Mammary epithelial cell (primary cell): ENCODE data around the gene MAST4.

Experiments used
- EZH2 ChIP-seq: IDR thresholded peaks from 2 replicates; pipeline ENCODE4 v1.6.1; 2012; ENCODE audit warnings: low read length, inconsistent platforms, borderline replicate concordance
- TF ChIP-seq, protein P1 (sequence below), 2 donors: IDR thresholded peaks in 1 of 2; conservative IDR thresholded peaks in 1 of 2; 2 replicates each; pipeline ENCODE4 v1.5.1; 2011 to 2012; ENCODE audit warnings: inconsistent platforms in 2 of 2, low read length in 2 of 2, mild to moderate bottlenecking in 2 of 2, control low read depth in 1 of 2, low read depth in 1 of 2; ENCODE audit not compliant: insufficient read depth in 1 of 2; ENCODE audit errors: extremely low read depth in 1 of 2

DNA sequence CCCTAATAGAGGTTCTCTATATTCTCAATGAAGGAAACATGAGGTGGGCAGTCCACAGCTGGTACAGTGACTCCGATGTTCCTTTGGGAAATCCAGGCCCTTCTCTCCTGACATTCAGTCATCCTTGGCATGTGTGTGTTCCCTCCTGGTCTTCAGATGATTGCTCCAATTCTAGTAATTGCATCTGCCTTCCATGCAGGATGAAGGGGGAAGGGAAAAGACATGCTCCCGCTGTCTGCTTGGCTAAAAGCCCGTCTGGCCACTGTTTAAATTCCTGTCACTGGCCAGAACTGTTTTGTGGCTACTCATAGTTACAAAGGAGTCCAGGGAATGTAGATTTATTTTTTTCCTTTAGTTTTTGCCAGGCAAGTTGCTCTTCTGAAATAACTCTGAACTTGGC is 65.0 kb downstream of the MAST4 start:
- TF ChIP-seq, protein P1, sequence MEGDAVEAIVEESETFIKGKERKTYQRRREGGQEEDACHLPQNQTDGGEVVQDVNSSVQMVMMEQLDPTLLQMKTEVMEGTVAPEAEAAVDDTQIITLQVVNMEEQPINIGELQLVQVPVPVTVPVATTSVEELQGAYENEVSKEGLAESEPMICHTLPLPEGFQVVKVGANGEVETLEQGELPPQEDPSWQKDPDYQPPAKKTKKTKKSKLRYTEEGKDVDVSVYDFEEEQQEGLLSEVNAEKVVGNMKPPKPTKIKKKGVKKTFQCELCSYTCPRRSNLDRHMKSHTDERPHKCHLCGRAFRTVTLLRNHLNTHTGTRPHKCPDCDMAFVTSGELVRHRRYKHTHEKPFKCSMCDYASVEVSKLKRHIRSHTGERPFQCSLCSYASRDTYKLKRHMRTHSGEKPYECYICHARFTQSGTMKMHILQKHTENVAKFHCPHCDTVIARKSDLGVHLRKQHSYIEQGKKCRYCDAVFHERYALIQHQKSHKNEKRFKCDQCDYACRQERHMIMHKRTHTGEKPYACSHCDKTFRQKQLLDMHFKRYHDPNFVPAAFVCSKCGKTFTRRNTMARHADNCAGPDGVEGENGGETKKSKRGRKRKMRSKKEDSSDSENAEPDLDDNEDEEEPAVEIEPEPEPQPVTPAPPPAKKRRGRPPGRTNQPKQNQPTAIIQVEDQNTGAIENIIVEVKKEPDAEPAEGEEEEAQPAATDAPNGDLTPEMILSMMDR (conservative IDR thresholded peaks at IDR 0.05 in 1 of 2, IDR thresholded peaks at IDR 0.05 in 1 of 2; ENCODE audit: extremely low read depth in 1 of 2, insufficient read depth in 1 of 2, low read depth in 1 of 2, low read length in 2 of 2), result no peak
- no peak for TF ChIP-seq EZH2
